HG03442 (cell line): ENCODE measurements around the gene NFS1.
"Not testable (repeated sequence)": the region's sequence is repeated elsewhere in the genome, so short reads cannot be mapped to it uniquely, and the experiment has no call there.

Experiments used
- ATAC-seq: cut with Tn5 transposase; IDR thresholded peaks from one replicate; pipeline ENCODE4 v1.9.1; 2021; ENCODE audit warnings: mild to moderate bottlenecking, moderate library complexity; ENCODE audit not compliant: unreplicated experiment

Gene NFS1

DNA sequence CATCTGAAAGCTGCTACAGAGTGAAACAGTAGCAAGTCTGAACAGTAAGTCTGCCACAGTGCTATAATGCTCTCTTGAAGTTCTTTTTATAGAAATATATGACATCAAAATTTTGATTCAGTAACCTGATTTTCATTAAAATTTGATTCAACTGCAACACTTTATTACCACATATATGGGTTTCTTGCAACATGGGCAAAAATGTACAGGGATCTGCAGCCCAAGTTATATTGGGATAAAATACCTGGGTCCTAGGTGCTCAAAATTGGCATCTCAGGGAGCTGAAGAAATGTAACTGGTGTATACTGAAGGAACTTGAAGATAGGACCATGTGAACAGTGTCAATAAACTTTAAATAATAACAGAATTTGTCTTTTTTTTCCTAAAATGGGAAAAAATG is 10.9 kb upstream of the NFS1 start:
- no peak for ATAC-seq

DNA sequence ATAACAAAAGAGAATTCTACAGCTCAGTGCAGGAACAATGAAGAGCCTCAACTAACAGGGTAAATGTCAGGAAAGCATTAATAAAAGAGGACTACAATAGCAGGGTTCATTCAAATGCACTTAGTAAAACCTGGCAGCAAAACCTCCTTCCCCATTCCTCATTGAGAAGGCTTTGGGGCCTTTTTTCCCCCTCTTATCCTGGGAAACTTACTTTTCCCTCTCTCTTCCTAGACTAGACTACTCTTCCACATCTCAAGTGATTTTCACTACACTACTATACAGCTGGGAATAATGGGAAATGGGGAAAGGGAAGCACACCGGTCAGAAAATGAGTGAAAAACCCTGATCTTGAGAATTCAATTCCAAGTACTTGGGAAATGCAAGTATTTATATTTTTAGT is 10.1 kb upstream of the NFS1 start:
- no peak for ATAC-seq

DNA sequence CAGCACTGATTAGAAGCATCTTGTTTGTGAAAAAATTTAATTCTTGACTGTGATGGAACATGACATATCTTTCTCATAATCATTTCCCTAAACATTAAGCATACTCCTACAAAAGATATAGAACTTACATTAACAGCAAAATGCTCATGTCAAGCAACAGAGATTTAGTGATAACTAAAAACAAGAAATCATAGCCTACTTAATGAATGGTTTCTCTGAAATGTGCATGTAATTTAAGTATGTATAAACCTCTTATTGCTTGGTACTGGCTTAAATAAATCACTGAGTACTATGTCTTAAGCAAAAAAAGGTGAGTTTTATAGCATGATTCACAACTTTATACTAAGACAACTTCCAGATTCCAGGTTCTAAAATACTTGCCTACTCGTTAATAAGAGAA is 9.3 kb upstream of the NFS1 start:
- ATAC-seq = no peak

GRCh38 chr20:35706591-35707529 is 7.7 kb upstream of the NFS1 start:
- not testable (repeated sequence) for ATAC-seq

DNA sequence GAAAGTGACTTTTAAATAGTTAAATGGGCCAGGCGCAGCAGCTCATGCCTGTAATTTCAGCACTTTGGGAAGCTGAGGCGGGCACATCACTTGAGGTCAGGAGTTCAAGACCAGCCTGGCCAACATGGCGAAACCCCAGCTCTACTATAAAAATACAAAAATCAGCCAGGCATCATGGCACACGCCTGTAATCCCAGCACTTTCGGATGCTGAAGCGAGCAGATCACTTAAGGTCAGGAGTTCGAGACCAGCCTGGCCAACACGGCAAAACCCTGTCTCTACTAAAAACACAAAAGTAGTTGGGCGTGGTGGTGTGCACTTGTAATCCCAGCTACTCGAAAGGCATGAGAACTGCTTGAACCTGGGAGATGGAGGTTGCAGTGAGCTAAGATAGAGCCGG is 6.7 kb upstream of the NFS1 start:
- ATAC-seq = not testable (repeated sequence)

DNA sequence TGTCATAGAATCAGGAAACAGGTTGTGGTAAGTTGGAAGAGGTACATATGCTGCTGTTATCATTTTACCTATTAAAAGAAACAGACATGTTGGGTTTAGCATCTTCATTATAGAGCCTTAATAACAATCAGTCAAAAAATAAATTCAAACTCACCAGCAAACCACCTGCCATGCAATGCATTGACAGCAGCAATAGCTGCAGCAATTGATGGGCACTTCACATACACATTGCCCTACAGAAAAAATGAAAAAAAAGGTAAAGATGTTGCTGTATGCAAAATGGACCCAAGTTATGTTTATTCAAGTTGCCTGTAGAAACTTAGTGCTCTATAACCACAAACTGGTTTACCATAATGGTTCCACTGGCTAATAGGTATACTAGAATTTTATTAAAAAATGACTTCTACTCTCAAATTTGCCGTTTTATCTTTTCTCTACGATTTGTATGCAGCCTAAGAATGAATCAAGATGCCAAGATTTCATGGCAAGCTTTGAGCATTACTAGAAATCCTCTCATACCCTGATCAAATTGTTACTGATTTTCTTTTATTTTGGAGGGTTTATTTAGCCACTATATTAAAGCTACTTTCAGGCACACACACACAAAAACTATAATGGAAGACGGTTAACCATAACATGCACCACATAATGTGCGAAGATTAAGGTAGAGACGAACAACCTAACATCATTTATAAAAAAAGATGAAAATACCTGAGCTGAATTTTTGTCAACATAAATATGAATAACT is 5.5 kb upstream of the NFS1 start:
- no peak for ATAC-seq

GRCh38 chr20:35702824-35703695 is 3.9 kb upstream of the NFS1 start:
- ATAC-seq = no peak

DNA sequence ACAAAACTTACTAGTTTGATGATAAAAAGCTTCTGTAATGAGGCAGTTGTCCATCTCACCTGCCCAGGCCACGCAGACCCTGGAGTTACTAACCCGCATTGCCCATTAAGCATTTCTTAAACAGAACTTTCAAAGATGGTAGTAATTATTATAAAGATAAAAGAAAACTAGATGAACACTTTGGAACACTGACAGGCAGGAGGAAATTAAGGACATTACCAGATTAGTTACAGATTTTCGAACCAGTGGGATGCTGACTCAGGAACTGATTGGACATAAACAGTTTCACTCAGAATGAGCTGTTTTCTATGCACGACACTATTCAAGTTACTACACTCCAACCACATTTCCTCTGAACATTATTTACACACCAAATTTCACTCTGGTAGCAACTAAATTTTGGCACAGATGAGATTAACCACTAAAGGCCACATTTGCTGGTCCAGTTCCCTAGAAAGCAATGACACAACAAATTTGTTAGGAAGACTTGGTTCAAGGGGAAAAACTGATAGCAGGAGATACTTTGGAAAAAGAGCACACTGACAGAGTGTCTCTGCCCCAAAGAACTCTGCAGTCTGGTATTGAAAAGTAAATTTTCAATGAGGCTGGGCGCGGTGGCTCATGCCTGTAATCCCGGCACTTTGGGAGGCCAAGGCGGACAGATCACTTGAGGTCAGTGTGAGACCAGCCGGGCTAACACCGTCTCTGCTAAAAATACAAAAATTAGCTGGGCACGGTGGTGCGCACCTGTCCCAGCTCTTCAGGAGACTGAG is 3.1 kb upstream of the NFS1 start:
- ATAC-seq = no peak

DNA sequence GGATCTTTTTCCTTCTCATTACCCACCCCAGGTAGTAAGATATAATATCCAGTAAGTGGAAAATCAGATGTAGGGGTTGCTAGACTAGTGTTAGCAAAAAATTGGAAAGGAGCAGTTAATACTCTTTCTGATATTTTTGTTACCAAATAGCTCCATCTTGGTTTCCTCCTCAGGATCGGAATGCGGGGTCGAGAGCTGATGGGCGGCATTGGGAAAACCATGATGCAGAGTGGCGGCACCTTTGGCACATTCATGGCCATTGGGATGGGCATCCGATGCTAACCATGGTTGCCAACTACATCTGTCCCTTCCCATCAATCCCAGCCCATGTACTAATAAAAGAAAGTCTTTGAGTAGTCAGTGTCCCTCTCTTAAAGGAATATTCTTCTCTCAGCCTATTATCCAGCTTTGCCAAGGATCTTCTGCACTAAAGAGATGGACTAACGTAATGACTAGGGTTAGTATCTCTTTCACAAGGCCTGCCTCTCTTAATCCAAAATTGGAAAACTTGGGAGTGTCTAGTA is 1.5 kb upstream of the NFS1 start:
- ATAC-seq = no peak

DNA sequence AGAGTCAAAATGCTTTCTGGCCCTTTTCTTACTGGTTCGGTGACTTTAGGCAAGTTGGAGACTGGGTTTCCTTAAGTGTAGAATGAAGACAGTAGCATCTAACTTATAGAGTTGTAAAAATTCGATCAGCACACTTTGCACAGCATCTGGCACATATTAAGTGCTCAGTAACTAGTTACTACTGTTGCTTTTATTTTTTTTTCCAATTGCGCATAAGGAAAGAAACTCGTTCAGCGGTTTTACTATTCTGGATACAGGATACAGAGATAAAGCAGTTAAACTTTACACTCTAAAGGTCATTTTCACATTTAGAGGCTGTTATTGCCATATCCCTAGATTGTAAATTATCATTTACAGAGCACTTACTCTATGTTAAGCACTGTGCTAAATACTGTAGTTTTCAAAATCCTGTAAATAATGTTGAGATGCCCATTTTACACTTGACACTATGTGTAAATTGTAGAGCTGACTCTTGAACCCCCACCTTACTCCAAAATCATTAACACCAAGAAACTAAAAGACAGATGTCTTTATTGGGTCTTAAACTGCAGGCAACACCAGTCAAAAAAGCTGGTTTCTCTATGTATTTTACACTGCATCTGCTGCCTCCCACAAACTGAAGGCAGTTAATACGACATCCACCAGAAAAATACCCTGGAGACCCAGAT is 939 bp upstream of the NFS1 start:
- ATAC-seq = no peak

GRCh38 chr20:35698298-35699126 is 640 bp downstream of the NFS1 start:
- no peak for ATAC-seq

DNA sequence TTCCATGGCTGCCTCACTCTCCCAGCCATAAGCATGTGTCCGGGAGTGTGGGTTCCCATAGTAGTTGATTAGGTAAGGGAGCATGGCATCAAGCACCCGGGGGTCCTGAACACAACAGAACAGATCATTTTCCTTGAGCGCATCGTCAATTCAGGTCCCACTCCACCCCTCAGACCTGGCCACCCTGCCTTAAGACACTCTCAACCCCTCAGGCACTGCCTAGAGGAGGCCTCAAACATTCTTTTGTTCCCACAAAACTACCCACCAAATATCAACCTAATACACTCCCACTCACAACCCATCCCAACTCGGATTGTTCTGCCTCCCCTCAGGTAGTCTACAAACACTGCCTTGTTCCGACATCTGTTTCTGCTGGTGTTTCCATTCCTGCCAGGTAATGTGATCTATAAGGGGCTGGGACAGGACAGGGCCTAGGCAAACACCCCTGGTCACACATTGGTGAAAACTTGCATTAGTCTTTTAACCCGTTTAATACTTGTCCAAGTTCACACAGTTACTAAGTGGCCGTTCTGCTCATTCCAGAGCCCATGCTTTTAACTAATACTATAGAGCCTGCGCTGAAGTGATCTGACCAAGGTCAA is 1.4 kb downstream of the NFS1 start:
- no peak for ATAC-seq

DNA sequence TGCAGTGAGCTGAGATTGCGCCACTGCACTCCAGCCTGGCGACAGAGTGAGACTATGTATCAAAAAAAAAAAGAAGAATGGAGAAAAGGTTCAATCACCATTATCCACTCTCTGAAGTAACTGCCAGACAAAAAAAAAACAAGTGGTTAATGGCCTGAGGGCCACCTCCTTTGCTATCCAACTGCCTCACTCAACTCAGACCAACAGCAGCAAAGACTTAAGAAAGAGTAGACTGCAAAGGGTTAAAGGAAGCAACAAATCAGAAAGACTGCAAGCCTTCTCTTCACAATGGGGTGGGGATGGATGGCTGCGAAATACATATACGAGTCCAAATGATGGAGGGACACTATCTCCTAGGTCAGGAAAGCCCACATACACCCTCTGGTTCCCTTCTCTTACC is 3.2 kb downstream of the NFS1 start:
- no peak for ATAC-seq

GRCh38 chr20:35695245-35695749 is 3.9 kb downstream of the NFS1 start:
- no peak for ATAC-seq

- ATAC-seq = no peak
Measured at GRCh38 chr20:35690265-35690664, 8.9 kb downstream of the NFS1 start.

DNA sequence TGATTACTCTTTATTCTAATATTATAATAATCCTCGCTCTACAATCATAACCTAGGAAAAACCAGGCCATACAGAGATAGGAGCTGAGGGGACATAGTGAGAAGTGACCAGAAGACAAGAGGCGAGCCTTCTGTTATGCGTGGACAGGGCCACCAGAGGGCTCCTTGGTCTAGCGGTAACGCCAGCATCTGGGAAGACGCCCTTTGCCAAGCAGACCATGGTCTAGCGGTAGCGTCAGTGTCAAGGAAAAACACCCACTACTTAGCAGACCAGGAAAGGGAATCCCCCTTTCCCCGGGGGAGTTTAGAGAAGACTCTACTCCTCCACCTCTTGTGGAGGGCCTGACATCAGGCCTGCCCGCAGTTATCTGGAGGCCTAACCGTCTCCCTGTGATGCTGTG is 12.3 kb downstream of the NFS1 start:
- not testable (repeated sequence) for ATAC-seq

DNA sequence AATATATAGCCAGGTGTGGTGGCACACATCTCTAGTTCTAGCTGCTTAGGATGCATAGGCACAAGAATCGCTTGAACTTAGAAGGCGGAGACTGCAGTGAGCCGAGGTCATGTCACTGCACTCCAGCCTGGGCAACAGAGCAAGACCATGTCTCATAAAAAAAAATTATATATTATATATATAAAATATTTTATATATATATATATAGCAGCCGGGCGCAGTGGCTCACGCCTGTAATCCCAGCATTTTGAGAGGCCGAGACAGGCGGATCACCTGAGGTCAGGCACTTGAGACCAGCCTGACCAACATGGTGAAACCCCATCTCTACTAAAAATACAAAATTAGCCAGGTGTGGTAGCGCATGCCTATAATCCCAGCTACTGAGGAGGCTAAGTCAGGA is 13.8 kb downstream of the NFS1 start:
- not testable (repeated sequence) for ATAC-seq

- ATAC-seq = no peak
Measured at GRCh38 chr20:35681960-35682359, 17.2 kb downstream of the NFS1 start.
